Activated CD8-positive, alpha-beta memory T cell treated with anti-CD3 and anti-CD28 coated beads for 24 hours (primary cell): ENCODE data around the gene ZNF407.

ENCODE experiments used
- DNase-seq: peaks from one replicate; pipeline ENCODE4 v3.0.0-alpha.2; 2020

Gene ZNF407

GRCh38 chr18:74796211-74796610, 198.5 kb downstream of the ZNF407 start:
- DNase-seq = no peak

DNA sequence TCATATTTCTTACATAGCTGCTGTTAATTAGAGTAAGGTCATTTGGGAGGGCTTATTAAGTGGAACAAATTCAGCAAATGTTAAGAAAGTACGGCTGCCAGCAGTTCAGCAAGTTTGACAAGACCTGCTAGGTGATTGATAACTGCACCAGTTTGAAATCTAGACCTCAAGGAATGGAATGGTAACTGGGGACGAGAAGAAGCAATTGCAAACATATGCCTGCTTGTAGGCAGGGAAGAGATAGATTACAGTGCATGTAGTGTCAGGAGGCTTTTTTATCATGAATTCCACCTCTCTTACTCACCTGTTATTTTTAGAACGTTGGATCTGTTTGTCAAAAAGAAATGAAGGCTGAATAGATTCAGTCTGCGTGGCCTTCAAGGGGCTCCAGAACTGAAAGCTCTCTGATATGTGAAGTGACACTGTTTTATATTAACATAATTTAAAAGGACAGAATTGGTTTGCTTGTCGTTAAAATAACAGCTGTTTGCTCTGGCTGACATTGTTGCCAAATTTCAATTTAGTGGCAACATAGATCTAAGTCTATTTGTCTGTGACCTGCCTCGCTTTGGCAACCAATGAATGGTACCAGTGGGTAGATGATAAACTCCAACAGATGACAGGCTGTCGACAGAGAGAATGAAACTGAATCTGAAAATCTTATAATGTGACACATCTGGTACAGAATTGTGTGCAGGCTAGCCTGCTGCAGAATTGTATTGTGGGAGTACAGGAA, 199.3 kb downstream of the ZNF407 start:
- DNase-seq = no peak

- no peak for DNase-seq
Measured at GRCh38 chr18:74797577-74798151, 200.0 kb downstream of the ZNF407 start.

- DNase-seq = no peak
Measured at GRCh38 chr18:74799542-74799941, 201.9 kb downstream of the ZNF407 start.

DNA sequence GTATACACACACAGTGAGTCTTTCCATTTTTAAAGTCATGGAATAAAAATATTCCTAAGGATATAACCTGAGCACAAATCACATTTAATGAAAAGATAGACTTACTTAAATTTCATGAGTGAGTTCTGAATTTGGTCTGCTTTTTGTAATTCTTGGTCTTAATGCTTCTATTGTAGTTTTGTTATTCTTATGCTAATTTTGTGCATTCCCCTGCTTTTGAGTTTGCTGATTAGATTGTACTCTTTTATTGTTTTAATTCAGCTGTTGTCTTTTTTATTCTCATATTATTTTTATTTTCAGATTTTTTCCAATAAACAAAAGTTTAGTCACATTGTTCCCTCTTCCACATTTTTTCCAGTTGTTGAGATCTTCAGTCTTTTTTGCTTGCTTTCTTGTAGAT, 202.4 kb downstream of the ZNF407 start:
- DNase-seq = no peak

- no peak for DNase-seq
Measured at GRCh38 chr18:74803117-74803516, 205.4 kb downstream of the ZNF407 start.

- no peak for DNase-seq
Measured at GRCh38 chr18:74803769-74804168, 206.1 kb downstream of the ZNF407 start.

DNA sequence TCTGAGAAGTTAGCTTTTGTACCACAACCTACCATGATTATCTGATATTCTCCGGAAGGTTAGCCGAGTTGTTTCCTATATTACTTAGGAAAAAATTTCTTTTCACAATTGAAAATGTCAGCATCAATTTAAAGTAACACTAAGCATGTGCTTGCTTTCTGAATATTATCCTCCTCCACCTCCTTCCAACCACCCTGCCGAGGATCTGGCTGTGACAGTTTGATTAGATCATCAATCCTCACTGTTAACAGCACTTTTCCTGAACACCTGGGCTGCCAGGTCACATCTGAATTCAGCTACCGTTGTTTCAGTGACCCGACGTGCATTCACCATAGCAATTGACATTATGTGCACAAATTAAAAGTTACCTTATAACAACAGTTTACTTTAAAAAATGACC, 207.0 kb downstream of the ZNF407 start:
- DNase-seq = no peak

DNA sequence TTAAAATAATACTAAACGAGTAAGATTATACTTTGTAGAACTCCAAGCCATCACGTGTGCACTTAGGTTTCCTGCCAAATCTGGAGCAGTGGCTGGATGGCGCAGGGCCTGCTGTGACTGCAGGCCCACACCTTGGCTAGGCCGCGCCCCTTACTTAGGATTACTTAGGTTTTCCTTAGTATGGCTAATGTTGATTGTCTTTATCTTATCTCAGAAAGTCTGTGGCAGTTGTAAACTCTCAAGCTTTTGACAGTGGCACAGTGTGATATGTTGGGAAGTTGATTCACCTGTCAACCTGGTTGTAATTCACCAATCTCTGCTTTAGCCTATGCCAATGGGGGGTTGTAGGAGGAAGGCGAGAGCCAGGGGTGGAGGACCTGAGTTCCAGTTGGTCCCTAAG, 208.4 kb downstream of the ZNF407 start:
- no peak for DNase-seq

GRCh38 chr18:74806700-74807416, 209.2 kb downstream of the ZNF407 start:
- DNase-seq = no peak

DNA sequence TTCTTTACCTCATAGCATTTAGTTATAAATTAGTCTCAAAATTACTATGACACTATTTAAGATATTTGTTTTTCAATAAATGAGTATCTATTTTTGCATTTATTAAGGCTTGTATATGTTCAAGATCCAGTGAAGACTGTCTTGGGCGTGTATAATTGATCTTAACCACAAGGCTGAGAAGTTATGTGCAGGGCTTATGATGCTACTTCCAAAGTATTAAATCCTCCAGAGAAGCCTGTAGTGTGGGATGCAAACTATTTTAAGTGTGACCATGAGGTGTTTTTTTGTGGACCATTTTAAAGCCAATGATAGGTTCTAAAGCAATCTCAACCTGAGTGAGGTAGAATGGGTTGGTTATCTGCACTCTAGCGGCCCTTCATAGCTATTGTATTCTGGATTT, 219.9 kb downstream of the ZNF407 start:
- no peak for DNase-seq

DNA sequence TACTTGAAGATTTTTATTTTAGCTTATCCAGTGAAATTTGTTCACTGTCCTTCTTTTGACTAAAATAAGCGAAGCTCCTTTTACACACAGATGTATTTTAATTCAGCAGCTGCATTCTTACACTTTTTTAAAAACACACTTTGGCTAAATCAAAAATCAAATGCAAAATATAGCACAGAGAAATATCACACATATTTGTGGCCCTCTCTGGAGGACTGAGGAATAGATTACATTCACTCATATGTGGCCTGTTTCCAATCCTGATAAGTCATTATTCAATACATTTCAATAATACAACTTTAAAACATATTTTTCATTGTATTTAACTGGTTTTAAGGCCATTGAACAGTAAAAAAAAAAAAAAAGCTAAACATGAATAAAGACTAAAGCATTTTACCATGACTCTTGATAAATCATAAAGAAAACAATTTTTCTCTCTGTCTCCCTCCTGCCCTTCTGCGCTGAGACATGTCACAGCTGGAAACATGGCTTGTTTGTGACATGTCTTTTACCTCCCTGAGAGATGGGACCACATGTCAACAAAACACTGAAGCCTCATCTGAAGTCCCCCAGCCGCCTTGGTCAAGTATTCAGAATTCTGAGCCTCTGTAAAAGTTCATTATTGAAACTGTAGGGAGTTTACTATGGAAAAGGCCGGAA, 221.0 kb downstream of the ZNF407 start:
- no peak for DNase-seq

DNA sequence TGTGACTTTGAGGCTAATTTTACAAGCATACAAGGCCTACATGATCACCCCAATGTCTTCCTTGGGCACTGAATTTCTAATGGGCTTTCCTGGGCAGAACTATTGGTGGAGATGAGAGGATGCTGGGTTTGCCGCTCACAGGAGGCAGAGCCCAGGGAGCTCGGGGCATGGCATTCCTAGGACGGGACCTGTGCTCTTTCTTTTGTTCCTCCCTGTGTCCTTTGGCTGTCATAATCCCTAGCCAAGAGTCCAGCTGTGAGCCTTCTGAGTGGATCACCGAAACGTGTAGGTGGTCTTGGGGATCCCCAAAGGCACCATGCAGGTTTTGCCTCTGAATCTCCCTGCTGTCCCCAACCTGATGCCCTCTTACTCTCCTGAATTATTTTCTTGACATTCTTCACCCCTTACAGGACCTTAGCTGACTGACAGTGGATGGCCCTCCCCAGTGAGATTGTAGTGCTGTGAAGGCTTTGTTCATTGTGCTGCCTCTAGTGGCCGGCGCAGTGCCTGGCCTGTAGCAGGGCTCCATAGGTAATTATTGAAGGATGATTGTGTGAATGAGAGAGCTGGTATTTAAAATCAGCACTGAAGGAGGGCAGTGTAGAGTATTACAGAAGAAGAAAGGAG, 221.9 kb downstream of the ZNF407 start:
- no peak for DNase-seq

DNA sequence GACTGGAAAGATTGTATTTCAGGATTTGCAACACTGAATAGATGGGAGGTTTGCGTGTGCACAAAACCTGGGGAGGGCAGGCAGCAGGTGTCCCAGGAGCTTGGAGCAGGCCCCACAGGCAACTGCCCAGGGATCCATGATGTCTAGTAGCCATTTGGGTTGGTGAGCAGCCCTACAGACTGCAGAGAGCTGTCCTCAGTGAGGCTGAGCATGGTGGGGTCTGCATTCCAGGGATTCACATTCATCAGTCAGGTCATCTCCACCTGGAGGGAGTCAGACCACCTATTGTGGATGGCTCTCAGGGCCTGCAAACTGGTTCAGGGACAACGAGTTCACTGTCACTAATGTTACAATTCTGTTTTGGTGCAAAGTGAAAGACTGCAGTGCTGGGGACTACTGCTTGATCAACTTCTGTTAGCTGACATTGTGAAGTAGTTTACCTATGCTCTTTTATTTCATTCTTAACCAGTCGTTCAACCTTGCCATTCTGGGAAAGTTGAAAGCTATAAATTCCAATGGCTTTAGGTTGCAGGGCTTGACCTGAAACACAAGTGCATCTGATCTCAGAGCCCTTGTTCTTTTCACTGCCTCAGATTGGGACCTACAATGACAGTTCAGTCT, 222.6 kb downstream of the ZNF407 start:
- DNase-seq = no peak

GRCh38 chr18:74825460-74825859, 227.8 kb downstream of the ZNF407 start:
- DNase-seq = no peak

DNA sequence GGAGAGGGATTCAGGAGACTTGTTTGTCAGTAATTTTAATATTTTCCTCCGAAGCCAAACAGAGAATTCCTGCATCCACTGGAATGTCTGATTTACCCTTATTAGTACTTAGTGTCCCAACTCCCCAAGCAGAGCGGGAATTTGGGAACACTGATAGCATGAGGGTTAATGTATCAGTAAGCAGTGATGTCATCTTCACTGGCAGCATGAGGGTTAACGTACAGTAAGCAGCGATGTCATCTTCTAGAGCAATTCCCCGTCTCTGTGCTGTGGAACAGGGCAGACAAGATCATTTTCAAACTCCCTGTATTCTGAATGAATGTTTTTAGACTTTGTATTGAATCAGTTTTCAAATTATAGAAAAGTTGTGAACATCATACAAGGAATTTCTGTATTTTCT, 228.9 kb downstream of the ZNF407 start:
- DNase-seq = no peak

DNA sequence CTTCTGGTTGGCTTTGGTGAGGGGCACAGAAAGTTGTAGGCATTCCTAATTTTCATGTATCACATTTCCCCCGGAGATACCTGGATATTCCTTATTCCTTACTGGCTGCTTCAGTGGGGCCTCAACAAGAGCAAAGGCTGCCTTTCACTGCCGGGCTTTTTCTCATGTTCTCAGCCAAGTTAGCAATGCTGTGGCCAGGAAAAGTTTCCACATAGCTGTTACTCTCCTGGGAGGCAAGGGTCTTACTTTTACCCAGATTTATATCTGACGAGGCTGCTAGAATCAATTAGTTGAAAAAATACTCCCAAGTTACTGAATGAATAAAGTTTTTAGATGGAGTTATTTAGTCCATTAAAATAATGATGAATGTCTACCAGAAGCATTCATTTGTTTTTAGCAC, 230.5 kb downstream of the ZNF407 start:
- no peak for DNase-seq

DNA sequence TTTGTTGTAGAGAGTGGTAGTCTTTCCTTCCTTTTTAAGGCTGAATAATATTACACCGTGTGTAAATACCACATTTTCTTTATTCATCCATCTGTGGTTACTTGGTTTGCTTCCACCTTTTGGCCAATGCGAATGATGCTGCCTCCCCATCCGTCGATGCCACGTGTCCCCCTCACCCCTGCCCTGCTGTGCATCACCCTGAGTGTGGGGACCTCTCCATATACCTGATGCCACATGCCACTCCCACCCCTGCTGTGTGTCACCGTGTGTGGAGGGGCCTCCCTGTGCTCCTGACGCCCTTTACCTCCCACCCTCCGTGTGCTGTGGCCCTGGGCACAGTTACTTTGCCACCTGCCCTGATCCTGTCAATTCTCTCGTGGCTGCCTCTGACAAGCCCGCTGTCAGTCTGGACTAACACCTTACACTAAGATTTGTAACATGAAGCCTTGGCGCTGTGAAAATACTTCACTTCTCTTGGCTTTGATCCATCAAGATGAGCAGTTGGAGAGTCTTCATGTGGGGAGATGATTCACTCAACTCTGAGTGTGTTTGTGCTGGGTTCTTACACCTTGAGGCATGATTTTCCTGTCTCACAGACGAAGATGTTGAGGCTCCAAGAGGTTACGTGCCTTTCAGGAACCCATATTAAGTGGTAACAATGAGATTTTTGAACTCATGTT, 234.0 kb downstream of the ZNF407 start:
- no peak for DNase-seq

GRCh38 chr18:74832381-74832780, 234.7 kb downstream of the ZNF407 start:
- DNase-seq = no peak

GRCh38 chr18:74832999-74833398, 235.3 kb downstream of the ZNF407 start:
- no peak for DNase-seq

GRCh38 chr18:74834424-74835309, 237.0 kb downstream of the ZNF407 start:
- DNase-seq = no peak
